Measurements from ENCODE around the gene CISH. TPM values are rescaled to one million over a fixed set of nuclear protein-coding genes. Genes with fewer than 3 reads are reported as not detected.

Gene CISH
- total and polyA plus RNA-seq, 12 donors: 5.4 to 131 (median 23.1) TPM

- Histone ChIP-seq H3K4me1 (peaks cover 10 to 77% (median 57%) of the 10 kb centered on the region in 9 donors), H3K9me3 (no peaks in the 10 kb centered on the region), H3K4me3 (peak overlapping the region; percentile 55 to 98 (median 89)), H3K36me3 (peaks cover 0 to 8% (median 0%) of the 10 kb centered on the region in 9 donors), H3K27ac (peak overlapping the region in 9 of 10 donors; percentile 76 to 98 (median 96)), H3K27me3 (no peaks in the 10 kb centered on the region)
- intact Hi-C loops (cut with DNase I): loop anchor here in 7 of 10 donors (1.0 to 10.0 kb wide), 8 partner anchors 36 to 816 kb away; partner anchors contain the start of gene MANF (in 3 of the 7)
- 0 to 1% methylated on average over 24 of the region's 24 CpGs for WGBS, 2 donors
- ATAC-seq (peak; percentile 18 to 67 (median 49)), DNase-seq (peak; percentile 78 to 86)
- TF ChIP-seq CTCF (IDR thresholded peaks at IDR 0.05): peak; percentile 96 to 100 (median 99)
Measured at GRCh38 chr3:50616003-50616769, 4.6 kb upstream of the CISH start.

GRCh38 chr3:50615190-50615589 lies 3.6 kb upstream of the CISH start:
- H3K9me3 ChIP-seq: no peaks in the 10 kb centered on the region
- intact Hi-C loops (cut with DNase I): loop anchor here in 9 of 10 donors (1.0 to 10.0 kb wide), 8 partner anchors 37 to 817 kb away; partner anchors contain the start of gene MANF (in 3 of the 9)
- no peak overlapping the region for H3K4me3 ChIP-seq
- H3K27ac ChIP-seq: no peak overlapping the region
- 48 to 58% methylated on average over 1 of the region's 1 CpG for WGBS, 2 donors
- TF ChIP-seq CTCF (IDR thresholded peaks at IDR 0.05): no peak
- DNase-seq (no peak), ATAC-seq (no peak)
- no peaks in the 10 kb centered on the region for H3K27me3 ChIP-seq
- peaks cover 0 to 8% (median 0%) of the 10 kb centered on the region in 9 donors for H3K36me3 ChIP-seq
- peaks cover 12 to 77% (median 56%) of the 10 kb centered on the region in 9 donors for H3K4me1 ChIP-seq

GRCh38 chr3:50612970-50613846 lies 1.6 kb upstream of the CISH start:
- H3K4me3 ChIP-seq: peak overlapping the region in 8 of 10 donors; percentile 70 to 93 (median 84)
- H3K4me1 ChIP-seq: peaks cover 11 to 78% (median 63%) of the 10 kb centered on the region in 9 donors
- H3K9me3 ChIP-seq: no peaks in the 10 kb centered on the region
- no peaks in the 10 kb centered on the region for H3K27me3 ChIP-seq
- WGBS, 2 donors: 63 to 66% methylated on average over 6 of the region's 6 CpGs
- no peak for TF ChIP-seq CTCF (IDR thresholded peaks at IDR 0.05)
- H3K36me3 ChIP-seq: peaks cover 0 to 23% (median 0%) of the 10 kb centered on the region in 9 donors
- ATAC-seq (no peak), DNase-seq (no peak)
- peak overlapping the region in 9 of 10 donors; percentile 75 to 99 (median 97) for H3K27ac ChIP-seq
- intact Hi-C loops (cut with DNase I): loop anchor here in 4 of 10 donors (1.0 to 10.0 kb wide), 6 partner anchors 41 to 492 kb away; partner anchors contain the start of genes CYB561D2 (in 1 of the 4), NPRL2 (in 1 of the 4), TMEM115 (in 1 of the 4) and ZMYND10 (in 1 of the 4)

Measured in heart right ventricle (tissue), 16 donors.